Spleen (tissue), 7 donors: ENCODE results near the gene SPDYE18.
"Not testable (repeated sequence)": the region's sequence is repeated elsewhere in the genome, so short reads cannot be mapped to it uniquely, and the experiment has no call there.

Source experiments
- POLR2A ChIP-seq, 3 donors: fragments of 450-650 bp; IDR thresholded peaks; one replicate each; pipeline ENCODE4 v1.5.1; 2017; ENCODE audit warnings: antibody characterized with exemption in 3 of 3, mild to moderate bottlenecking in 1 of 3
- POLR2AphosphoS5 ChIP-seq, 3 donors: sonication (generic); formaldehyde crosslinking; IDR thresholded peaks; one replicate each; pipeline ENCODE4 v1.5.1; 2017; ENCODE audit warnings: antibody characterized with exemption in 3 of 3
- TF ChIP-seq, protein P1 (sequence below), 11 experiments: fragments of 200-600 bp in 7 of 11; fragments of 450-650 bp in 4 of 11; sonication (generic) in 4 of 11; IDR thresholded peaks in 8 of 11; conservative IDR thresholded peaks in 3 of 11; 1 replicate in 7 of 11; 2 replicates in 4 of 11; pipeline versions ENCODE4 v1.4.0 to v1.8.0; 2016 to 2021; ENCODE audit warnings: antibody characterized with exemption in 11 of 11, inconsistent platforms in 4 of 11, mild to moderate bottlenecking in 1 of 11
- donor health status: DM: no; HTN: no; CAD: no; lungs with moderate emphysema.
- donor health status: DM: no; HTN: no; CAD: no.
- donor health status: DM: no; HTN: no; CAD: no.

DNA sequence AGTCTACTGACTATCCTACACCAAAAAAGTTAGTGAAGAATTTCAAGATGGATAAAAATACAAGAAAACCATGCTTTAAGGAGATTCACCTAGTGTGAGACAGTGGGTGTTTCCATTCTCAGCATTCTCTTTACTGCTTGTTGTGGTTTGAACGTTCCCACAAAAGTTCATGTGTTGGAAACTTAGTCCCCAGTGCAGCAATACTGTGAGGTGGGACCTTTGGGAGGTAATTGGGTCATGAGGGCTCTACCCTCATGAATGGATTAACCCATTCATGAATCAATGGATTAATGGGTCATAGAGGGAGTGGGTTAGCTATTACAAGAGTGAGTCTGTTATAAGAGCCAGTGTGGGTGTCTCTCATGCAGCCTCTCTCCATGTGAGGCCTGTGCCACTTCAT is 38.8 kb upstream of the SPDYE18 start:
- TF ChIP-seq, protein P1, sequence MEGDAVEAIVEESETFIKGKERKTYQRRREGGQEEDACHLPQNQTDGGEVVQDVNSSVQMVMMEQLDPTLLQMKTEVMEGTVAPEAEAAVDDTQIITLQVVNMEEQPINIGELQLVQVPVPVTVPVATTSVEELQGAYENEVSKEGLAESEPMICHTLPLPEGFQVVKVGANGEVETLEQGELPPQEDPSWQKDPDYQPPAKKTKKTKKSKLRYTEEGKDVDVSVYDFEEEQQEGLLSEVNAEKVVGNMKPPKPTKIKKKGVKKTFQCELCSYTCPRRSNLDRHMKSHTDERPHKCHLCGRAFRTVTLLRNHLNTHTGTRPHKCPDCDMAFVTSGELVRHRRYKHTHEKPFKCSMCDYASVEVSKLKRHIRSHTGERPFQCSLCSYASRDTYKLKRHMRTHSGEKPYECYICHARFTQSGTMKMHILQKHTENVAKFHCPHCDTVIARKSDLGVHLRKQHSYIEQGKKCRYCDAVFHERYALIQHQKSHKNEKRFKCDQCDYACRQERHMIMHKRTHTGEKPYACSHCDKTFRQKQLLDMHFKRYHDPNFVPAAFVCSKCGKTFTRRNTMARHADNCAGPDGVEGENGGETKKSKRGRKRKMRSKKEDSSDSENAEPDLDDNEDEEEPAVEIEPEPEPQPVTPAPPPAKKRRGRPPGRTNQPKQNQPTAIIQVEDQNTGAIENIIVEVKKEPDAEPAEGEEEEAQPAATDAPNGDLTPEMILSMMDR (IDR thresholded peaks at IDR 0.05 in 8 of 11, conservative IDR thresholded peaks at IDR 0.05 in 3 of 11) = not testable (repeated sequence)
- TF ChIP-seq POLR2A, POLR2AphosphoS5 (IDR thresholded peaks at IDR 0.05): not testable (repeated sequence)
